ENCODE data around the gene ALPG. TPM values are rescaled to one million over a fixed set of nuclear protein-coding genes. Genes with fewer than 3 reads are reported as not detected.
A peak's percentile ranks its signal among the peaks of the same experiment; 100 is the strongest.

The ALPG gene
- total RNA-seq, 1 experiment from 2014 or later: 0.10 TPM

DNA sequence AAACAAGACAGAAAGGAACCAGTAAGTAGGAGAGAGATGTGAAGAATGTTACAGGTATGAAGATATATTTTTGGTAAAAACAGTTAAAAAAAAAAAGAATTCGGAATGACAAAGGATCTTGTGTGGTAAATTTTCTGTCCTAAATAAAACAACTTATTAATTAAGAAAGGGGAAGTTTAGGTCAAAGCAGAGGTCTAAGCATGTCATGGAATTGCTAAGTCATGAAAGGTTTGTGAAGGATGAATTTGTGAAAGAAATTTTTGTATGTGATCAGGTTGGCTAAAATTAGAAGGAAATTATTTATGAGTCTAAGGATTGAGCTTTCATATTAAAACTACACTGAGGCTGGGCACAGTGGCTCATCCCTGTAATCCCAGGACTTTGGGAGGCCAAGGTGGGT lies 11.1 kb upstream of the ALPG start:
- no peak for DNase-seq (ENCODE audit: low read depth, low spot score)
- ChIA-PET RAD21 (ENCODE audit: low non-redundant PET in 1 of 2, low total read pairs in 2 of 2, uncharacterized antibody in 2 of 2, unreplicated experiment in 2 of 2) (no interaction called here), CTCF (no interaction called here), POLR2A (no interaction called here)
- no TSS peak for BruUV-seq (replicated peaks)
- Histone ChIP-seq H3K36me3 (ENCODE audit: control insufficient read depth in 1 of 2, insufficient read depth in 2 of 2, low read length in 2 of 2) (no peaks in the 10 kb centered on the region), H3K27ac (ENCODE audit: low read depth, low read length) (no peak overlapping the region), H3K4me3 (replicated peaks in 1 of 2; ENCODE audit: low read depth in 1 of 2, low read length in 2 of 2) (no peak overlapping the region), H3K27me3 (ENCODE audit: insufficient read depth, low read length) (no peaks in the 10 kb centered on the region), H3K4me2 (ENCODE audit: low read length) (no peak overlapping the region), H2AFZ (ENCODE audit: low read depth, low read length, poor library complexity, severe bottlenecking) (peak overlapping the region; percentile 35), H3K9me2 (ENCODE audit: insufficient read depth) (no peaks in the 10 kb centered on the region), H4K20me1 (ENCODE audit: insufficient read depth) (no peaks in the 10 kb centered on the region), H3K4me1 (ENCODE audit: control insufficient read depth in 1 of 2, insufficient read depth in 2 of 2, low read length in 2 of 2) (peaks cover 0 to 12% of the 10 kb centered on the region in 2 experiments; a peak in 2 of 4 replicates), H3K79me2 (ENCODE audit: insufficient read depth, low read length) (no peaks in the 10 kb centered on the region), H3K9ac (ENCODE audit: low read length) (no peak overlapping the region), H3K9me3 (ENCODE audit: control insufficient read depth in 1 of 2, insufficient read depth in 1 of 2, low read depth in 1 of 2, low read length in 2 of 2) (no peaks in the 10 kb centered on the region)
- ATAC-seq: no peak
- intact Hi-C loops (cut with micrococcal nuclease): no loop called here
- TF ChIP-seq YY1 (IDR thresholded peaks at IDR 0.05; ENCODE audit: extremely low read depth, insufficient replicate concordance, low read depth, low read length) (no peak), POLR2AphosphoS5 (IDR thresholded peaks at IDR 0.05; ENCODE audit: low read depth, low read length) (no peak), CBX3 (IDR thresholded peaks at IDR 0.05; ENCODE audit: low read depth) (no peak), FOSL1 (IDR thresholded peaks at IDR 0.05; ENCODE audit: low read depth) (no peak), CEBPB (IDR thresholded peaks at IDR 0.05; ENCODE audit: low read depth) (no peak), ZFX (IDR thresholded peaks at IDR 0.05) (no peak), TCF7L2 (IDR thresholded peaks at IDR 0.05; ENCODE audit: borderline replicate concordance, extremely low read depth, insufficient read depth, insufficient read length) (no peak), SIN3A (IDR thresholded peaks at IDR 0.05; ENCODE audit: low read depth) (no peak), ZNF274 (IDR thresholded peaks at IDR 0.05; ENCODE audit: low read depth, low read length) (no peak), EGR1 (IDR thresholded peaks at IDR 0.05; ENCODE audit: low read depth) (no peak), RAD21 (IDR thresholded peaks at IDR 0.05; ENCODE audit: low read depth) (no peak), EZH2 (IDR thresholded peaks at IDR 0.05) (no peak), ELF1 (IDR thresholded peaks at IDR 0.05; ENCODE audit: borderline replicate concordance, low read depth) (no peak)
- TF ChIP-seq, protein P1, sequence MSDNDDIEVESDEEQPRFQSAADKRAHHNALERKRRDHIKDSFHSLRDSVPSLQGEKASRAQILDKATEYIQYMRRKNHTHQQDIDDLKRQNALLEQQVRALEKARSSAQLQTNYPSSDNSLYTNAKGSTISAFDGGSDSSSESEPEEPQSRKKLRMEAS (IDR thresholded peaks at IDR 0.05): no peak
- TF ChIP-seq, protein P2, sequence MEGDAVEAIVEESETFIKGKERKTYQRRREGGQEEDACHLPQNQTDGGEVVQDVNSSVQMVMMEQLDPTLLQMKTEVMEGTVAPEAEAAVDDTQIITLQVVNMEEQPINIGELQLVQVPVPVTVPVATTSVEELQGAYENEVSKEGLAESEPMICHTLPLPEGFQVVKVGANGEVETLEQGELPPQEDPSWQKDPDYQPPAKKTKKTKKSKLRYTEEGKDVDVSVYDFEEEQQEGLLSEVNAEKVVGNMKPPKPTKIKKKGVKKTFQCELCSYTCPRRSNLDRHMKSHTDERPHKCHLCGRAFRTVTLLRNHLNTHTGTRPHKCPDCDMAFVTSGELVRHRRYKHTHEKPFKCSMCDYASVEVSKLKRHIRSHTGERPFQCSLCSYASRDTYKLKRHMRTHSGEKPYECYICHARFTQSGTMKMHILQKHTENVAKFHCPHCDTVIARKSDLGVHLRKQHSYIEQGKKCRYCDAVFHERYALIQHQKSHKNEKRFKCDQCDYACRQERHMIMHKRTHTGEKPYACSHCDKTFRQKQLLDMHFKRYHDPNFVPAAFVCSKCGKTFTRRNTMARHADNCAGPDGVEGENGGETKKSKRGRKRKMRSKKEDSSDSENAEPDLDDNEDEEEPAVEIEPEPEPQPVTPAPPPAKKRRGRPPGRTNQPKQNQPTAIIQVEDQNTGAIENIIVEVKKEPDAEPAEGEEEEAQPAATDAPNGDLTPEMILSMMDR (IDR thresholded peaks at IDR 0.05 in 2 of 3, conservative IDR thresholded peaks at IDR 0.05 in 1 of 3; ENCODE audit: borderline replicate concordance in 1 of 3, insufficient read depth in 1 of 3, low read depth in 2 of 3, low read length in 2 of 3): no peak
- TF ChIP-seq, protein P3, sequence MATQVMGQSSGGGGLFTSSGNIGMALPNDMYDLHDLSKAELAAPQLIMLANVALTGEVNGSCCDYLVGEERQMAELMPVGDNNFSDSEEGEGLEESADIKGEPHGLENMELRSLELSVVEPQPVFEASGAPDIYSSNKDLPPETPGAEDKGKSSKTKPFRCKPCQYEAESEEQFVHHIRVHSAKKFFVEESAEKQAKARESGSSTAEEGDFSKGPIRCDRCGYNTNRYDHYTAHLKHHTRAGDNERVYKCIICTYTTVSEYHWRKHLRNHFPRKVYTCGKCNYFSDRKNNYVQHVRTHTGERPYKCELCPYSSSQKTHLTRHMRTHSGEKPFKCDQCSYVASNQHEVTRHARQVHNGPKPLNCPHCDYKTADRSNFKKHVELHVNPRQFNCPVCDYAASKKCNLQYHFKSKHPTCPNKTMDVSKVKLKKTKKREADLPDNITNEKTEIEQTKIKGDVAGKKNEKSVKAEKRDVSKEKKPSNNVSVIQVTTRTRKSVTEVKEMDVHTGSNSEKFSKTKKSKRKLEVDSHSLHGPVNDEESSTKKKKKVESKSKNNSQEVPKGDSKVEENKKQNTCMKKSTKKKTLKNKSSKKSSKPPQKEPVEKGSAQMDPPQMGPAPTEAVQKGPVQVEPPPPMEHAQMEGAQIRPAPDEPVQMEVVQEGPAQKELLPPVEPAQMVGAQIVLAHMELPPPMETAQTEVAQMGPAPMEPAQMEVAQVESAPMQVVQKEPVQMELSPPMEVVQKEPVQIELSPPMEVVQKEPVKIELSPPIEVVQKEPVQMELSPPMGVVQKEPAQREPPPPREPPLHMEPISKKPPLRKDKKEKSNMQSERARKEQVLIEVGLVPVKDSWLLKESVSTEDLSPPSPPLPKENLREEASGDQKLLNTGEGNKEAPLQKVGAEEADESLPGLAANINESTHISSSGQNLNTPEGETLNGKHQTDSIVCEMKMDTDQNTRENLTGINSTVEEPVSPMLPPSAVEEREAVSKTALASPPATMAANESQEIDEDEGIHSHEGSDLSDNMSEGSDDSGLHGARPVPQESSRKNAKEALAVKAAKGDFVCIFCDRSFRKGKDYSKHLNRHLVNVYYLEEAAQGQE (IDR thresholded peaks at IDR 0.05; ENCODE audit: low read depth): no peak

Data from HCT116 (cell line).